HepG2 (cell line): ENCODE measurements around the gene FOXN3. TPM values are rescaled to one million over a fixed set of nuclear protein-coding genes. Genes with fewer than 3 reads are reported as not detected.

ENCODE experiments used
- ATF7 ChIP-seq, 2 experiments: fragments of 450-650 bp in 1 of 2; sonication (generic) in 1 of 2; formaldehyde crosslinking in 1 of 2; IDR thresholded peaks; 2 replicates each; pipeline versions ENCODE4 v1.4.0 to v1.6.1; 2016 to 2020; ENCODE audit warnings: antibody characterized with exemption in 1 of 2, mild to moderate bottlenecking in 1 of 2, missing genetic modification reagents in 1 of 2
- GLI4 ChIP-seq: sonication (generic); formaldehyde crosslinking; IDR thresholded peaks from 2 replicates; pipeline ENCODE4 v1.5.1; 2020; ENCODE audit warnings: missing genetic modification reagents, mild to moderate bottlenecking, moderate library complexity, borderline replicate concordance
- NR2F6 ChIP-seq, 2 experiments: IDR thresholded peaks; 2 replicates each; pipeline ENCODE4 v1.6.1; 2016; ENCODE audit warnings: antibody characterized with exemption in 1 of 2, mild to moderate bottlenecking in 1 of 2
- ZNF468 ChIP-seq: sonication (generic); formaldehyde crosslinking; IDR thresholded peaks from 2 replicates; pipeline ENCODE4 v1.8.0; 2022; ENCODE audit warnings: mild to moderate bottlenecking, moderate library complexity, missing genetic modification reagents
- polyA plus RNA-seq, 8 experiments: library from polyadenylated mRNA; depleted of rRNA in 3 of 8; stranded (reverse) in 7 of 8; unstranded in 1 of 8; fragments of >200 nt; fragmentation: Illumina TruSeq in 4 of 8; extraction: Trizol in 4 of 8; gene quantifications; 2 replicates each; pipeline versions ENCODE4 v1.2.1 to v1.2.3, GENCODE V29; 2011 to 2016; ENCODE audit warnings: low read depth in 4 of 8, missing spikeins in 1 of 8, mixed read lengths in 1 of 8; ENCODE audit not compliant: insufficient read depth in 1 of 8
- total RNA-seq, 5 experiments: library from RNA; depleted of rRNA; stranded (reverse); fragments of >200 nt; fragmentation: Illumina TruSeq; extraction: Trizol; gene quantifications; 2 replicates each; pipeline ENCODE4 v1.2.3, GENCODE V29; 2016; ENCODE audit warnings: low read depth in 1 of 5
- TF ChIP-seq, protein P1 (sequence below): sonication (generic); formaldehyde crosslinking; IDR thresholded peaks from 2 replicates; pipeline ENCODE4 v1.4.0; 2020; ENCODE audit warnings: mild to moderate bottlenecking, missing genetic modification reagents
- TF ChIP-seq, protein P2 (sequence below): sonication (generic); formaldehyde crosslinking; IDR thresholded peaks from 2 replicates; pipeline ENCODE4 v1.8.0; 2022; ENCODE audit warnings: mild to moderate bottlenecking, missing genetic modification reagents, moderate library complexity
- TF ChIP-seq, protein P3 (sequence below): conservative IDR thresholded peaks from 2 replicates; pipeline ENCODE4 v1.6.1; 2018; ENCODE audit warnings: missing genetic modification reagents

Gene FOXN3
- total and polyA plus RNA-seq, 2 of the 13 experiments (the other 11 are each of a cell fraction or from before 2014, with no cell fraction given) = 32.4 to 70.2 TPM

DNA sequence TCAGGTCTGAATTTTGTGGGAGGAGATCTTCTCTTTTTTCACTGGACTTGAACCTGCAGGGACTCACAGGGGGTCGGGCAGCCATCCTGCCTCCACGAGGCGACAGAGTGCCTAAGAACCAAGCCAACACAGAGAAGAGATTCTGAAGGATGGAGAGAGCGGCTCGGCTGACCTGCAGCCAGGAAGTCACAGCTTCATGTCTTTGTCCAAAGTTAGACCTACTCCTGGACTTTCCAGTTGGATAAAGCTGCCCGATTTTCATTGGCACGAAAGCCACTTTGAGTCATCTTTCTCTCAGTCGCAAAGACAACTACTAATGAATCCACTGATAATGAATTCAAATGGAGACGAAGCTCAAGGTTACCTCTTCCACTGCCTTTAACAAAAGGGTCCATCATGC lies 106.8 kb downstream of the FOXN3 start (continued):
- no peak for TF ChIP-seq NR2F6 (IDR thresholded peaks at IDR 0.05)
- no peak for TF ChIP-seq NR2F6 (CRISPR knock-in tag; IDR thresholded peaks at IDR 0.05)
- TF ChIP-seq GLI4 (CRISPR knock-in tag) = no peak
- TF ChIP-seq, protein P1, sequence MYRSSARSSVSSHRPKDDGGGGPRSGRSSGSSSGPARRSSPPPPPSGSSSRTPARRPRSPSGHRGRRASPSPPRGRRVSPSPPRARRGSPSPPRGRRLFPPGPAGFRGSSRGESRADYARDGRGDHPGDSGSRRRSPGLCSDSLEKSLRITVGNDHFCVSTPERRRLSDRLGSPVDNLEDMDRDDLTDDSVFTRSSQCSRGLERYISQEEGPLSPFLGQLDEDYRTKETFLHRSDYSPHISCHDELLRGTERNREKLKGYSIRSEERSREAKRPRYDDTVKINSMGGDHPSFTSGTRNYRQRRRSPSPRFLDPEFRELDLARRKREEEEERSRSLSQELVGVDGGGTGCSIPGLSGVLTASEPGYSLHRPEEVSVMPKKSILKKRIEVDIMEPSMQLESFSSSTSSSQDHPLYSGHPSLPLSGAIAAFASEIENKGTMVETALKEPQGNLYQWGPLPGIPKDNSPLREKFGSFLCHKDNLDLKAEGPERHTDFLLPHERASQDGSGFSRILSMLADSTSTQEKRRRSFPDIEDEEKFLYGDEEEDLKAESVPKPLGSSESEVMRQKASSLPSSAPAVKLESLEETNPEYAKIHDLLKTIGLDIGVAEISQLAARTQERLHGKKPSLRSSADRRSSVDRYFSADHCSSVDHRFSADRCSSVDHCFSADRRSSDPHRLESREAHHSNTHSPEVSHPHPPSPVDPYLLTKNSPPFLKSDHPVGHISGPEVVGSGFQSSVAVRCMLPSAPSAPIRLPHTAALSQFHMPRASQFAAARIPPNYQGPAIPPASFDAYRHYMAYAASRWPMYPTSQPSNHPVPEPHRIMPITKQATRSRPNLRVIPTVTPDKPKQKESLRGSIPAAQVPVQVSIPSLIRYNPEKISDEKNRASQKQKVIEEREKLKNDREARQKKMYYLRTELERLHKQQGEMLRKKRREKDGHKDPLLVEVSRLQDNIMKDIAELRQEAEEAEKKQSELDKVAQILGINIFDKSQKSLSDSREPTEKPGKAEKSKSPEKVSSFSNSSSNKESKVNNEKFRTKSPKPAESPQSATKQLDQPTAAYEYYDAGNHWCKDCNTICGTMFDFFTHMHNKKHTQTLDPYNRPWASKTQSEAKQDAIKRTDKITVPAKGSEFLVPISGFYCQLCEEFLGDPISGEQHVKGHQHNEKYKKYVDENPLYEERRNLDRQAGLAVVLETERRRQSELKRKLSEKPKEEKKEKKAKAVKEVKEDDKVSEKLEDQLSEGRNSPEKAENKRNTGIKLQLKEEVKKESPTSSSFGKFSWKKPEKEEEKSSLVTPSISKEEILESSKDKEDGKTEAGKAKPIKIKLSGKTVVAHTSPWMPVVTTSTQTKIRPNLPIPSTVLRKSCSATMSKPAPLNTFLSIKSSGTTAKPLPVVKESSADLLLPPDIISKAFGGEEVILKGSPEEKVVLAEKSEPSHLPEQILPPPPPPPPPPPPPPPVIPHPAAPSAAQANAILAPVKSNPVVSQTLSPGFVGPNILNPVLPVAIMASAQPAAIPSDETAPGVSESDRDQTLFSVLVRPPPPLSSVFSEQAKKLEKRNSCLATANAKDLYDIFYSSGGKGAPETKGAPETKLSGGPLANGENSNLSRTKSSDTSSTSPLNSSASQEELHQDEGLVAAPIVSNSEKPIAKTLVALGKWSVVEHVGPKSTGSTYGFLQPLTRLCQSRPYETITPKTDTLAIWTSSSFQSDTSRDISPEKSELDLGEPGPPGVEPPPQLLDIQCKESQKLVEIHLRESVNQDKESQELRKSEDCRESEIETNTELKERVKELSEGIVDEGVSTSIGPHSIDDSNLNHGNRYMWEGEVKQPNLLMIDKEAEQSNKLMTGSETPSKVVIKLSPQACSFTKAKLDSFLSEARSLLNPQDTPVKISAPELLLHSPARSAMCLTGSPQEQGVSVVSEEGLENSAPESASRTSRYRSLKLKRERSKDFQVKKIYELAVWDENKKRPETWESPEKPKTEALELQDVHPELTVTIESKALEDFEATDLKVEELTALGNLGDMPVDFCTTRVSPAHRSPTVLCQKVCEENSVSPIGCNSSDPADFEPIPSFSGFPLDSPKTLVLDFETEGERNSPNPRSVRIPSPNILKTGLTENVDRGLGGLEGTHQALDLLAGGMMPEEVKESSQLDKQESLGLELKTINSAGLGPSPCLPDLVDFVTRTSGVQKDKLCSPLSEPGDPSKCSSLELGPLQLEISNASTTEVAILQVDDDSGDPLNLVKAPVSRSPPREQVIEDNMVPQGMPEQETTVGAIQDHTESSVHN (CRISPR knock-in tag) = no peak
- no peak for TF ChIP-seq ZNF468
- TF ChIP-seq, protein P2, sequence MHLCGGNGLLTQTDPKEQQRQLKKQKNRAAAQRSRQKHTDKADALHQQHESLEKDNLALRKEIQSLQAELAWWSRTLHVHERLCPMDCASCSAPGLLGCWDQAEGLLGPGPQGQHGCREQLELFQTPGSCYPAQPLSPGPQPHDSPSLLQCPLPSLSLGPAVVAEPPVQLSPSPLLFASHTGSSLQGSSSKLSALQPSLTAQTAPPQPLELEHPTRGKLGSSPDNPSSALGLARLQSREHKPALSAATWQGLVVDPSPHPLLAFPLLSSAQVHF (CRISPR knock-in tag) = no peak
- TF ChIP-seq, protein P3, sequence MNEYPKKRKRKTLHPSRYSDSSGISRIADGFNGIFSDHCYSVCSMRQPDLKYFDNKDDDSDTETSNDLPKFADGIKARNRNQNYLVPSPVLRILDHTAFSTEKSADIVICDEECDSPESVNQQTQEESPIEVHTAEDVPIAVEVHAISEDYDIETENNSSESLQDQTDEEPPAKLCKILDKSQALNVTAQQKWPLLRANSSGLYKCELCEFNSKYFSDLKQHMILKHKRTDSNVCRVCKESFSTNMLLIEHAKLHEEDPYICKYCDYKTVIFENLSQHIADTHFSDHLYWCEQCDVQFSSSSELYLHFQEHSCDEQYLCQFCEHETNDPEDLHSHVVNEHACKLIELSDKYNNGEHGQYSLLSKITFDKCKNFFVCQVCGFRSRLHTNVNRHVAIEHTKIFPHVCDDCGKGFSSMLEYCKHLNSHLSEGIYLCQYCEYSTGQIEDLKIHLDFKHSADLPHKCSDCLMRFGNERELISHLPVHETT (CRISPR knock-in tag) = no peak
- no peak for TF ChIP-seq ATF7 (IDR thresholded peaks at IDR 0.05)
- no peak for TF ChIP-seq ATF7 (CRISPR knock-in tag; IDR thresholded peaks at IDR 0.05)
